HG02759 (cell line): ENCODE data around the gene PURB.
"Not testable (repeated sequence)": the region's sequence is repeated elsewhere in the genome, so short reads cannot be mapped to it uniquely, and the experiment has no call there.

ENCODE experiments used
- ATAC-seq: cut with Tn5 transposase; IDR thresholded peaks from one replicate; pipeline ENCODE4 v1.9.1; 2021; ENCODE audit warnings: mild to moderate bottlenecking, moderate library complexity; ENCODE audit not compliant: unreplicated experiment

PURB gene

DNA sequence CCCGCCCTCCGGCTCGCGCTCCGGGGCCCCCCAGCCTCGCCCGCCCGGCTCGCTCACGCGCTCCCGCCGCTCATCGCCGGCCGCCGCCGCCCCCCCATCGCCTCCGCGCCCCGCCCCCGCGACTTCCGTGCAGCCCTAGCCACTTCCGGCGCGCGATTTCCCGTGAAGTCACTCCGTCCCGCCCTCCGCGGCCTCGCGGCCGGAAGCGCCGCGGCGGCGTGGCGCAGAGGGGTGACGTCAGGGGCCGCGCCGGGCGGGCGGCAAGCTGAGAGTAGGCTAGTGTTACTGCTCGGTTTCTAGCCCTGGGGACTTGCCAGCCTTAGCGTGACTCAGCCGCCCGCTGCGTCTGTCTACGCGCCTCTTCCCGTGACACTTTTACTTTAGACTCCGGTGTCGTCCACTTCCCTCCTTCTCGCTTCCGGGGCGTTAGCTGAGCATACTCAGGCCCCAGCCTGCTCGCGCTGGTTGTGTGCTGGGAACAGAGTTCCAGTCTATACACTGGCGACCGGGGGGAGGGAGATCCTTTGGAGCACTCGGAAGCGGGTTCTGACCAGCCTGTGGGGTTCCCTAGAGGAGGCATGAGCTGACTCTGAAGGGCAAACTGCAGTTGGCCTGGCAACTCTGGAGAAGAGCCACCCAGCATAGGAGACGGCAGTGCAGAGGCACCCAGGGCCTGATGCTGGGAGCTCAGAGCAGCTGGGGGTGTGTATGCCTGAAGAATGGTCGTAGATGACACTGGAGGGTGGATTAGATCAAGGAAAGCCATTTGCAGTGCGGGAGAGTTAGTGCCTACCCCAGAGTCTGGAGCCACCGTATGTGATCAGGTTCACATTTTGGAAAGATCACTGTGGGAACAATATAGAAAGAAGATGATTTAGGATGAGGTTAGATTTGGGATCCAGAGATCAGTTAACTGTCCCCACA, at the start of gene PURB:
Gene PURB, minus strand, starts transcription at position 137 of the 924 bp plus-strand sequence. CDS start 182 bp downstream, outside the sequence.
- peak; percentile 85 for ATAC-seq

DNA sequence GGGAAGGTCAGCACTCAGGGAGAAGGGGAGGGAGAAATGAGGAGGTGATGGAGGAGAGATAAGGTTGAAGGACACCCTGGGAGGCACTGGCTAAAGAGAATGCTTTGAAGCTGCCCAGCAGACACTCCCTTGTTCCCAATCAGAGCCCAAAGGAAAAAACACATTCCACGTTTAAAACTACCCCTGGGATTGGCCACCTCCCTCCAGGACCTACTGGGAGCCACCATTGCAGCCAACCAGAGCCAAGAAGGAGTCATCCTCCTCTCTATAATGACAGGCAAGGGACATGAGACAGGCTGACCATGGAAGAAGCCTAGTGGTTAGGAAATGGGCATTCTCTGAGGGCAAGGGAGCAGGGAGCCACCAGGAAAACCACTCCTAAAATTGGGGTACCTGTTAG, 49.7 kb upstream of the PURB start:
- ATAC-seq: no peak

DNA sequence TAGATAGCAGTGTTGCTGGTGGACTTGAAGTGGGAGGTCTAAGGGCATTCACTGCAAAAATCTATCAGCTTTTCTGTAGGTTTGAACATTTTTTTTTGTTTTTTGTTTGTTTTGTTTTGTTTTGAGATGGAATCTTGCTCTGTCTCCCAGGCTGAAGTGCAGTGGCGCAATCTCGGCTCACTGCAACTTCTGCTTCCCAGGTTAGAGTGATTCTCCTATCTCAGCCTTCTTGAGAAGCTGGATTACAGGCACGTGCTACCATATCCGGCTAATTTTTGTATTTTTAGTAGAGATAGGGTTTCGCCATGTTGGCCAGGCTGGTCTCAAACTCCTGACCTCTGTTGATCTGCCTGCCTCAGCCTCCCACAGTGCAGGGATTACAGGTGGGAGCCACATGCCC, 49.2 kb upstream of the PURB start:
- not testable (repeated sequence) for ATAC-seq

DNA sequence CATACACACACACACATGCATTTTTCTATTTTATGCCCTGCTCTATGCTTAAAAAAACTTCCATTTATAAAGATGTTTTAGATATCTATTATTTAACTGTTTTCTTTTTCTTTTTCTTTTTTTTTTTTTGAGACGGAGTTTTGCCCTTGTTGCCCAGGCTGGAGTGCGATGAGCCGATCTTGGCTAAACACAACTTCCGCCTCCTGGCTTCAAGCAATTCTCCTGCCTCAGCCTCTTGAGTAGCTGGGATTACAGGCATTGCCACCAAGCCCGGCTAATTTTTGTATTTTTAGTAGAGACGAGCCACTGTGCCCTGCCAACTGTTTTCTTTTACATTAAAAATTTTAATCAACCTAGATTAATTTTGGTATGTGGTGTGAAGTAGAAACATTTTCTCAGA, 45.6 kb upstream of the PURB start:
- no peak for ATAC-seq

DNA sequence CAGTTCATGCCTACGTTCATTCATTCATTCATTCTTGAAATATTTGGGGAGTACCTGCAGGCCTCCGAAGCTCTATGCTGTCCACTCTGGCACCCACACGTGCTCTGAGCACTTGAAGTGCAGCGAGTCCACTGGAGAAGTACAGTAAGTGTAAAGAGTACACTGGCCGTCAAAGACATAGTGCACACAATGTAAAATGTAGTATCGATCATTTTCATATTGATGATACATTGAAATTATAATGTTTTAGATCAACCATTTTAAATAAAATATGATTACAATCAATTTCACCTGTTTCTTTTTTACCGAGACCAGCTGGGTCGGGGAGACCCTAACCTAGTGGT, 37.0 kb upstream of the PURB start:
- ATAC-seq: no peak

DNA sequence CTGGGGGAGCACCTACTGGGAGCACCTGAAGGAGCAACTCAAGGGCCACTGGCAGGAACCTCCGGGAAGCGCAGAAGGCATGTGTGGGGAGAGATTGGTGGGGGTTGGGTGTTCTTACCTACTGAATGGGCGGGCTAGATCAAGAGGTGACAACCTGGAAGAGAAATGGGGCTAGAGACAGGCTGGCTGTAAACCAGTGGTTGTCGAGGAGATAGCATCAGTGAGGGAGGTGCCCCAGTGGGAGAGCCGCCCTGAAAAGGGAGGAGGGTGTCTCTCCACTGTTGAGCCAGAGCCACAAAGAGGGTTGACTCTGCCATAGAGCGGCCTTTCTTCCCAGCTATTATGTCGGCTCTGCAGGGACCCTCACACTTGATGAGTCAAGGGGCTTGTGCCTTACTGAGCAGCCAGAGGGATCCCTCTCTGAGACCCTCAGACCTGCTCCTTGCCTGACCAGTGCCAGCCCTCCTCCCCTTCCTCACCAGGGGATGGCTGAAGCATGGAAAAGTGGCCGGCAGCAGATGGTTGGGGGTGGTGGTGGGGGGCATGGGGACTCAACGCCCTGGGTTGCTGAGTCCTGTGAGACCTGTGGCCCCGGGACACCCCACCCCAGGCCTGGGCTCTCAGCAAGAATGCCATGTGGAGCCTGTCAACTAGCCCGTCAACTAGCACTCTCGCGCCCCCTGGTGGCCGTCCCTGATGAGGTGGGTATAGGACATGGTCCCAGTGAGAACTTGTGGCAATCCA, 36.4 kb upstream of the PURB start:
- peak; percentile 80 for ATAC-seq

DNA sequence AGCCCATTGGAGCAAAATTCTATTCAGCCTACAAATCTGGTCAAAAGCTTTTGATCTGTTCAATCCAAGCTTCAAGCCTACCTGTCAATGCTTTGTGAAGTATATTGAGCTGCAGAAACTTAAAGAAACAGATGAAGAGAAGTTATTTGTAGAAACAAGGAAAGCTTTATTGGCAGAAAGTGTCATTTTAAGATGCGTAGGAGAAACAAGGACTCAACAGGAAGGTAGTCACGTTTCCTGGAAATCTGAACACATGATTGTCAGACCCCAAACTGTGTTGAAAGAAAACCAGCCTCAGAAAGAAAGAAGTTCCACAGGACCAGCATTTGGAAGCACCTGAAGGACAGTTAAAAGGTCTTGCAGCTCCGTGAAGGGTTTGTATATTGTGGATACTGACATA, 34.8 kb upstream of the PURB start:
- ATAC-seq: no peak

DNA sequence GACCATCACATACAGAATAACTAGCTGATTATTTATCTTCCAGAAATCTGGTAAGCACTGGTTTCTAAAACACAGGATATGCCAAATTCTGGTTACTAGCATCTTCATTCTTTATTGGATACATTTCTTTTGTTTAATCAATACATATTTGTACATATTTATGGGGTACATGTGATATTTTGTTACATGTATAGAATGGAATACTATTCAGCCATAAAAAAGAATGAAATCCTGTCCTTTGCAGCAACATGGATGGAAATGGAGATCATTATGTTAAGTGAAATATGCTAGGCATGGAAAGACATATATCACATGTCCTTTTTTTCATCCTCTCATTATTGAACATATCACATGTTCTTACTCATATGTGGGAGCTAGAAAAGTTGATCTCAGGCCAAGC, 32.7 kb upstream of the PURB start:
- no peak for ATAC-seq

DNA sequence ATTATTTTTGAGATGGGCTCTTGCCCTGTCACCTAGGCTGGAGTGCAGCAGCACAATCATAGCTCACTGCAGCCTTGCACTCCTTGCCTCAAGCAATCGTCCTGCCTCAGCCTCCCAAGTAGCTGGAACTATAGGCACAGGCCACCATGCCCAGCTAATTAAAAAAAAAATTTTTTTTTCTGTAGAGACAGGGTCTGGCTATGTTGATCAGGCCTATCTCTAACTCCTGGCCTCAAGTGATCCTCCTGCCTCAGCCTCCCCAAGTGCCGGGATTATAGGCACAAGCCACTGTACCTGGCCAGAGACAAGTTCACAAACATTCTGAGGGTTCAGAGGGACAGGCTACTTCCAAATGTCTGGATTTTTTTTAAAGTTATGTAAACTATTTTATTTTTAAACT, 32.1 kb upstream of the PURB start:
- no peak for ATAC-seq

DNA sequence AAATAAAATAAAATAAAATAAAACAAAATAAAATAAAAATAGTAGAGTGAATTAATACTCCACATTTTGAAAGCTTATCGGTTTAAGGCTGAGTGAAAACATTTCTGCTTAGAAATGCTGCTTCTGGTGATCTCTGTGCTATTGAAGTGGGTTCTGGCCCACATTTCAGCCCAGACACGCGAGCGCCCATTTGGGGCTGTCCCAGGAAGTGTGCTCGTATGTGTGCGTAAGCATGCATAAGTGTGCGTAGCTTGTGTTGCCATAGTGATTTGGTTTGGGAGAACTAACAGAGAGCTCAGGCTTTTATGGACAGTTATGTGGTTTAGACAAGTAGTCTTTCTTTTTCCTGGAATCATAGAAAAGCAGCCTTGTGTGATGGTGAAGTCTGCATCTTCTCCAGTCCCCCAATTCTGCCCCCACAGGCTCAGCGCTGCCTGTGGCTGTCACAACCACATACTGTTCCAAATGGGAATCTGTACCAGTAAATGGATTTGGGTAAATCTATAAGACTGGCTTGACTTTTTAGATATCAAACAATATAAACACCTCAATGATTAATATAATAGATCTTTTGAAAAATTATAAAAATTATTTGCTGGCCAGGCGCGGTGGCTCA, 29.8 kb upstream of the PURB start:
- ATAC-seq: no peak

DNA sequence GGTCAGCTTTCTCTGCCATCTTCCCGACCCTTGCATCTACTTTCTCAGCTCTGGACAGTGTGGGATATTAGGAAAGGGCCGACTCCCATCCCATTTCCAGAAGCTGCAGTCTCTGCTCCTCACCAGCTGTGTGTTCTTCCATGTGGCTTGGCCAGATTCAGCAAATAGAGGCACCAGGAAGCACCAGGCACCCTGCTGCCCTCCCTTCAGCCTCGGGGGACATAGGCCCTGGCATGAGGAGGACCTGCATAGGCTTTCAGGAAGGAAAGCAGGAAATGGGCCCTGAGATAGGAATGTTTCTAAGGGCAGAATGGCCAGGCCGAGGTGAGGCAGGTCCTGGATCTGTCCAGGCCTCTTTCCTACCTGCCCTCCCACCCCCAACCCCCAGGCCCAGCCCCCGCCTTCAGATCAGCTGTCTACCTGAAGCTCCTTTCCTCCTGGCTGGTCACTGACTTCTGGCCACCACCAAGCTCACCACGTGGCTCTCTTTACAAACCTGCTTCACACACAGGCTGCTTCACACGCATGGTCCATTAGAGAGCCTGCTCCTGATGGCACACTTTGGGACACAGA, 27.5 kb upstream of the PURB start:
- no peak for ATAC-seq

DNA sequence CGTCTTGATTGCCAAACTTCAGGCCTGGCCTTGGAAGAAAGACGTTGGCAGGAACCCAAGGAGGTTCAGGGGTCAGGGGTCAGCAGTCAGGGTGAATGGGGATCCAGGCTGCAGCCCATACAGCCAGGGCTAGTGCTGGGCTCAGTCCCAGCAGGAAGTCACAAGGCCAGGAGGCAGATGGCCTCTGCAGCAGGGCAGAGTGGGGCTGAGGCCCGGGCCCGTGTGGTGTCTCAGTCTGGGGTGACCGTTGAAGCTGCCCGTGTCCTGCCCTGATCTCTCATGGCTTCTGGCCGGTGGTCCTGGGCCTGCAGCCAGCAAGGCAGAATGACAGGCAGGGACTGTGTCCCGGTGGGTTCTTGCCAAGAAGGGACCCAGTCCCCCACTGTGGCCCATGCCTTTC, 26.6 kb upstream of the PURB start:
- no peak for ATAC-seq

DNA sequence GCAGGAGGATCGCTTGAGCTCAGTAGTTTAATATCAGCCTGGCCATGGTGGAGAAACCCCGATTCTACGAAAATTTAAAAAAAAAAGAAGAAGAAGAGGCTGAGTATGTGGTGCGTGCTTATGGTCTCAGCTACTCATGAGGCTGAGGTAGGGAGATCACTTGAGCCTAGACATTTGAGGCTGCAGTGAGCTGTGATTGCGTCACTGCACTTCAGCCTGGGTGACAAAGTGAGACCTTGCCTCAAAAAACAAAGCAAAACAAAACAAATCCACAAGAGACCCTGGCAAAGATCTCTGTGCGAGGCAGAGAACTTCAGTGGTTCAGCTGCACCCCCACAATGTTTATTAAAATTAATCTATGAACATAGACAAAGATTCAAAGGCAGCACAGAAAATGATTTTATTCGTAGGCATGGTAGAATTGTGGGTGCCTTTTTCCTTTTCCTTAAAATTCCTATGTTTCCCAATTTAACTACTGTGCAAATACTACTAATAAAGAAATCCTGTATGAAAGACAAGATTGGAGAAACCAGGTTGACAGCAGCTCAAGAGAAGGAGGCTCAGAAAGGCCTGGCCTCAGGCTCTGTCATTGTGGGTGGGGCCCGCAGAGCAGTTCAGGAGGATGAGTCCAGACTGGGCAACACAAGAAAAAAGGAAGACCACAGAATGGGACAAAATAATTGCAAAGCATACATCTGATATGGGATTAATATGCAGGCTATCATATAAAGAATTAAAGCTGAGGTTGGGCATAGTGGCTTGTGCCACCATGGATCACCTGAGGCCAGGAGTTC, 24.5 kb upstream of the PURB start:
- ATAC-seq: no peak

DNA sequence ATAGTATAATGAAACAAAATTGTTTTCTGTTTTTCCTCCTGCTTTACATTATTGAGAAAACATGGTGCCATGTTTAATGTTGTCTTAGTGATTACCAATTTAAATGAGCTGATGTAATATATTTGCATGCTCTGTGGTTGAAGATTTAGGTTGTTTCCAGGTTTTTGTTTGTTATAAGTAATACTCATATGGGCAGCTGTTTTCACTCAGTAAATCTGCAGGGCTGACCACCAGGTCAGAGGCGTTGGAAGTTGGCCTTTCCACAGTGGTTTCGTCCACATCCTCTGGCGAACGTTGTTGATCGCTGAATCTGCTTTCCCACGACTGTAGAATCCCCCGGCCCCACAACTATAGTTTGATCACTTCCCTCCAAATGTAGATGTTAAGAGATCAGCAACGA, 21.6 kb upstream of the PURB start:
- ATAC-seq: no peak

DNA sequence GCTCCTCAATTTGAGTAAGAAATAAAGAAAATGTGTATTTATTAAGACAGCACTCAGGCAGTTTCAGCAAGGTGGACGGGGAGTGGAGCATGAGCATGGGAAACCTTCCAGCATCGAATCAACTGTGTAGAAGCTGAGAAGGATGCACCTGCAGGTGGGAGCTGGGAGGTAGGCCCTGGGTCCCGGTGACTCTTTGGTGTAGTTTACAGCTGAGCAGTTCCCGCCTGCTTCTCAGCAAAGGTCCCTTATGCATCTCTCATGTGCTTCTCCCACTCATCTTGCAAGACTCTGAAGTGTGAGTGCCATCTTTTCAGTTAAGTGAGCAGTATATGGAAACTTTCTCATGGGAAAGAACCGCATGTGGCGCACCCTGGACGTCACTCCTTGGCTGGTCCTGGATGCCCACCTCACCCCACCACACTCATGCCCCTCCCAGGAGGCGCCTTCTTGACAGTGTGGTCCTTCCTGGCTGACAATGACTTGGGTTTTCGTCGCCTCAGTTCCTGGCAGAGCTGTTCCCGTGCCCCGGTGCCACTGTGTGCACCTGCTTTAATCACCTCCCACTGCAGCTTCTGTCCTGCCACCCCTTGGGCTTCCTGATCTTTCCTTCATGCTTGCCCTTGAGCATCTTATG, 19.8 kb upstream of the PURB start:
- ATAC-seq: no peak

DNA sequence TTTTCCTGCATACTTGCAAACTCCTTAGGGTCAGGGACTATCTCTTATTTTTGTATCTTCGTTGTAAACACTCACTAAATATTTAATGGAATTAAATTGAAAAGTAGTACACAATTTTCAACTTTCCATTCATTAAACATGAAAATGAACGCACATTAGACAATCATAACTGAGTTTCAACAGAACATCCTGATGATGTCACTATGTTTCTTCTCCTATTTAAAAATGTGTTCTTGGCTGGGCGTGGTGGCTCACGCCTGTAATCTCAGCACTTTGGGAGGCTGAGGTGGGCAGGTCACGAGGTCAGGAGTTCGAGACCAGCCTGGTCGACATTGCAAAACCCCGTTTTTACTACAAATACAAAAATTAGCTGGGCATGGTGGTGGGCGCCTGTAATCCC, 14.1 kb upstream of the PURB start:
- ATAC-seq: no peak

DNA sequence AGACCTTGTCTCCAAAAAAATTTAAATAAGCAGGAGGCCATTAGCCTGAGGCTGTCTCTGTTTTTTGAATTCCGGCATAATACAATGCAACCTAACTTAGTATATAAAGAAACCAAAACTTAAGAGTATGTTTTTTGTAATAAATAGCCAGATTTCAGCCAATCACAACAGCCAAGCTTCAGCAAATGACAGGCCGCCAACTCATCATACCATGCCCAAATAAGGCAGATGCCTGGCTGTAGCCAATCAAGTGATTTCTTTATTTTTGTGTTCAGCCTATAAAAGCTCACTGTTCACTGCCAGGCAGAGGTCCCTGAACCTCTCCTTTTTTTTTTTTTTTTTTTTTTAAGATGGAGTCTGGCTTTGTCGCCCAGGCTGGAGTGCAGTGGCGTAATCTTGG, 12.7 kb upstream of the PURB start:
- no peak for ATAC-seq

DNA sequence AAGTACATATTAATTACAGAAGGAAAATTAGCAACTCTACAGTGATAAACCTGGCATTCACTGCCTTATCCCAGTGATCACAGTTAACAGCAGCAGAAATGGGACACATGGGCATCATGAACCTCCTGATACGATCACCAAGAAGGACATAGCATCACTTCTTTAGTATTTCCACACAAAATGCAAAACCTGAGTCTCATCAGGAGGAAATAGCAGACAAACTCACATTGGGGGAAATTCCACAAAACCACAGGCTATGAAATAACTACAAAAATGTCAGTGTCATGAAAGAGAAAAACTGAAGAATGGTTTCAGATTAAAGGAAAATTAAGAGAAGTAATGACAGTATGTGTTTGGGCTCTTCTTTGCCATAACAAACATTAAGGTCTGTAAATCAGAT, 12.0 kb upstream of the PURB start:
- no peak for ATAC-seq

DNA sequence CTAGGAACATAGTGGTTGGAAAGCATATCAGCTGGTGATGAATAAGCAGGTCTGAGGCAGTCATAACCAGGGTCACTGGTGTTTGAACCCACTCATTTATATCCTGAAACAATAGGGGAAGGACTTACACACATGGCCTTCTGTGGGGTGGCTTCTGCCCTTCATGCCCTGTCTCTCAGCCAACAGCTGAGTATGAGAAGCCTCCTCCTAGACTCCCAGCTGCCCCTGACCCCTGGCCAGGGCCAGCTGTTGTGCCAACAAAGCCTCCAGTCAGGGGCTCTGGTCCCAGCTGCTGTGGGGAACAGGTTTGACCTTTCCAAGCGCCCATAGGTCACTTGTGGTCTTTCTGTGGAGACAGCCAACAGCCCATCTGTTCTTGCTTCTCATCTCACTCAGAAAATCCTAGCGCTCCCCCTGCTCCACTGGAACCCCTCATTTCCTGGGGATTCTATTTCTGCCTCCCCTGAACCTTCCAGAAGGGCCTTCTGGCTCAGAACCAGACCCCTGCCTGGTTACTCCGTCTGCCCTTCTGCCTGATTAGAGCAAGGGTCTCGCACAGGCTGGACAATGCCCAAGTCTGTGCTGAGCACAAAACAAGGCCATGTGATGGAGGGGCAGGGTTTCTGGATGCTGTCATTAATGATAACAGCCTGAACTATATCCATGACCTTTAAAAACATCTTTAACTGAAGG, 9.7 kb upstream of the PURB start:
- ATAC-seq: no peak
